Endothelial cell of umbilical vein (primary cell): Measurements from ENCODE around the gene RNF135. TPM values are rescaled to one million over a fixed set of nuclear protein-coding genes. Genes with fewer than 3 reads are reported as not detected.

Experiments used
- BruUV-seq: library from RNA; stranded (reverse); fragments of 400-500 nt; replicated peaks from 2 replicates; lab custom pipeline; 2021; lab: Mats Ljungman, UMichigan
- CTCF ChIA-PET: fragments of 300-600, 350-600 bp; sonication (Branson Sonifier 250); formaldehyde crosslinking; loops from one replicate; lab custom pipeline; 2021; ENCODE audit warnings: antibody characterized with exemption, inconsistent platforms; lab: Charles Lee
- POLR2A ChIA-PET: fragments of 300-600, 350-600 bp; sonication (Branson Sonifier 250); formaldehyde crosslinking; loops from one replicate; lab custom pipeline; 2021; ENCODE audit warnings: antibody characterized with exemption, inconsistent platforms; lab: Charles Lee
- DNase-seq: peaks from one replicate; pipeline ENCODE4 v3.0.0-alpha.2; 2011; ENCODE audit warnings: low read depth, low spot score
- FAIRE-seq: peaks from 2 replicates; lab custom pipeline; 2011; peaks lifted over from hg19 to GRCh38; lab: Jason Lieb, UNC
- H2AFZ ChIP-seq: 2 replicates; pipeline ENCODE4 v1.6.0; 2012; ENCODE audit warnings: low read depth, low read length, control low read depth, inconsistent platforms
- H3K27ac ChIP-seq: 2 replicates; pipeline ENCODE4 v1.5.1; 2011; ENCODE audit warnings: low read depth, mild to moderate bottlenecking, control low read depth, low read length, moderate library complexity; ENCODE audit not compliant: insufficient read depth
- H3K27me3 ChIP-seq, 2 experiments: 2 replicates each; pipeline versions ENCODE4 v1.6.0 to v1.6.1; 2011; ENCODE audit warnings: low read length in 2 of 2, mixed read lengths in 1 of 2; ENCODE audit not compliant: control insufficient read depth in 2 of 2, insufficient read depth in 2 of 2
- H3K36me3 ChIP-seq, 2 experiments: 2 replicates in 1 of 2; 3 replicates in 1 of 2; pipeline ENCODE4 v1.5.1; 2011; ENCODE audit warnings: low read length in 2 of 2, mild to moderate bottlenecking in 1 of 2, moderate library complexity in 1 of 2; ENCODE audit not compliant: control insufficient read depth in 2 of 2, insufficient read depth in 2 of 2; ENCODE audit errors: extremely low read depth in 1 of 2
- H3K4me1 ChIP-seq: 3 replicates; pipeline ENCODE4 v1.5.1; 2011; ENCODE audit warnings: mild to moderate bottlenecking, low read length; ENCODE audit not compliant: control insufficient read depth, insufficient read depth; ENCODE audit errors: extremely low read depth
- H3K4me2 ChIP-seq: 2 replicates; pipeline ENCODE4 v1.6.1; 2011; ENCODE audit warnings: low read length, control low read depth, mixed read lengths; ENCODE audit not compliant: insufficient read depth
- H3K4me3 ChIP-seq, 3 experiments: fragments of 200-600 bp in 1 of 3; sonication (generic), shearing (Covaris generic) in 1 of 3; replicated peaks in 1 of 3; 2 replicates each; pipeline ENCODE4 v1.5.1; 2011 to 2016; ENCODE audit warnings: control low read depth in 3 of 3, low read length in 3 of 3, mild to moderate bottlenecking in 2 of 3, inconsistent platforms in 1 of 3, low read depth in 1 of 3, moderate library complexity in 1 of 3; ENCODE audit not compliant: insufficient read depth in 1 of 3
- H3K79me2 ChIP-seq: 2 replicates; pipeline ENCODE4 v1.6.0; 2012; ENCODE audit warnings: low read length, inconsistent platforms; ENCODE audit not compliant: control insufficient read depth, insufficient read depth
- H3K9ac ChIP-seq: replicated peaks from 2 replicates; pipeline ENCODE3; 2011; ENCODE audit warnings: low read length, control low read depth; ENCODE audit not compliant: insufficient read depth; ENCODE audit errors: extremely low read depth
- H3K9me1 ChIP-seq: replicated peaks from 3 replicates; pipeline ENCODE4 v1.6.0; 2011; ENCODE audit warnings: mild to moderate bottlenecking, low read length; ENCODE audit not compliant: control insufficient read depth, insufficient read depth; ENCODE audit errors: extremely low read depth
- H3K9me3 ChIP-seq: replicated peaks from 2 replicates; pipeline ENCODE4 v1.5.1; 2012; ENCODE audit warnings: low read length, inconsistent platforms; ENCODE audit not compliant: control insufficient read depth, insufficient read depth
- H4K20me1 ChIP-seq: replicated peaks from 2 replicates; pipeline ENCODE3; 2011; ENCODE audit warnings: mild to moderate bottlenecking, low read length; ENCODE audit not compliant: control insufficient read depth, insufficient read depth; ENCODE audit errors: extremely low read depth
- CTCF ChIP-seq, 2 donors: IDR thresholded peaks; 1 replicate in 1 of 2; 2 replicates in 1 of 2; pipeline ENCODE4 v1.5.1; 2011; ENCODE audit warnings: low read length in 2 of 2, mild to moderate bottlenecking in 2 of 2, moderate library complexity in 2 of 2, control low read depth in 1 of 2, inconsistent platforms in 1 of 2, low read depth in 1 of 2; ENCODE audit not compliant: insufficient read depth in 1 of 2; ENCODE audit errors: extremely low read depth in 1 of 2
- EZH2 ChIP-seq: IDR thresholded peaks from 2 replicates; pipeline ENCODE4 v1.6.1; 2012; ENCODE audit warnings: borderline replicate concordance, low read depth, mild to moderate bottlenecking, moderate library complexity, low read length, inconsistent platforms; ENCODE audit not compliant: severe bottlenecking
- JUN ChIP-seq: IDR thresholded peaks from 2 replicates; pipeline ENCODE4 v1.6.1; 2011; ENCODE audit warnings: borderline replicate concordance, low read depth; ENCODE audit not compliant: insufficient read length, insufficient read depth
- MYC ChIP-seq: IDR thresholded peaks from one replicate; pipeline ENCODE4 v1.6.1; 2011; ENCODE audit warnings: mild to moderate bottlenecking, low read depth, low read length
- POLR2A ChIP-seq: IDR thresholded peaks from 2 replicates; pipeline ENCODE4 v1.6.1; 2012; ENCODE audit warnings: low read depth, mild to moderate bottlenecking, control low read depth, low read length
- POLR2AphosphoS5 ChIP-seq: IDR thresholded peaks from 2 replicates; pipeline ENCODE4 v1.6.1; 2012; ENCODE audit warnings: low read depth, mild to moderate bottlenecking, control low read depth, low read length, moderate library complexity; ENCODE audit not compliant: insufficient read depth
- dilution Hi-C: fragments of 300-500 bp; cut with MboI; formaldehyde crosslinking; loops from one replicate; pipeline ENCODE4 v1.15.0; 2019; ENCODE audit warnings: low sequenced_read_pairs; ENCODE audit not compliant: extremely low pct_ligation_motif_present
- intact Hi-C: fragments of 100-400 bp; cut with micrococcal nuclease; formaldehyde crosslinking; loops from one replicate; pipeline ENCODE4 v1.10.0; 2022
- polyA plus RNA-seq, 4 experiments: library from polyadenylated mRNA; depleted of rRNA in 3 of 4; stranded (reverse) in 3 of 4; unstranded in 1 of 4; fragments of >200 nt; gene quantifications; 2 replicates each; pipeline versions ENCODE4 v1.2.1 to v1.2.3, GENCODE V29; 2011 to 2012; ENCODE audit warnings: missing spikeins in 1 of 4
- total RNA-seq: library from RNA; stranded (reverse); gene quantifications from 2 replicates; pipeline ENCODE4 v1.2.3, GENCODE V29; 2021
- TF ChIP-seq, protein P1 (sequence below): IDR thresholded peaks from 2 replicates; pipeline ENCODE4 v1.6.1; 2011; ENCODE audit not compliant: insufficient read depth, insufficient read length

RNF135 gene
- total and polyA plus RNA-seq, 2 donors (not counting 3 experiments of a cell fraction or from before 2014, with no cell fraction given): 11.6 to 12.0 TPM

DNA sequence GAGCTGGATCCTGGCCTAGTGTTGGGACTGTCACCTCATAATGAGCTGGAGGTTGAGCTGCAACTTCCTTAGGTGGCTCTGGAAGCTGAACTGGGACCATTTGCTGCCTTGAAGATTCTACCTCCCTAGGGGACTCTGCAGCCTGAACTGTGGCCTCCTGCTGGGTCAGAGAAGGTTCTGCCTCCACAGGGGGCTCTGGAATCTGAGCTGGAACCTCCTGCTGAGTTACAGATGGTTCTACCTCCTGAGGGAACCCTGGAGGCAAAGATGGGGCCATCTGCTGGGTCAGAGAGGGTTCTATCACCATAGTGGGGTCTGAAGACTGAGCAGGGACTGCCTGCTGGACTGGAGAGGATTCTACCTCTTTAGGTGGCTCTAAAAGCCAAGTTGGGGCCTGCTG, 77.3 kb downstream of the RNF135 start:
- H3K4me1 ChIP-seq: no peaks in the 10 kb centered on the region
- H3K27me3 ChIP-seq: peaks cover 0 to 5% of the 10 kb centered on the region in 2 experiments
- no peak for DNase-seq
- no peaks in the 10 kb centered on the region for H3K9me3 ChIP-seq
- no peaks in the 10 kb centered on the region for H4K20me1 ChIP-seq
- no peaks in the 10 kb centered on the region for H3K9me1 ChIP-seq
- H3K79me2 ChIP-seq: no peaks in the 10 kb centered on the region
- intact Hi-C loops: no loop called here
- CTCF ChIA-PET: no interaction called here
- H3K4me3 ChIP-seq: no peak overlapping the region
- FAIRE-seq: no peak
- TF ChIP-seq, protein P1, sequence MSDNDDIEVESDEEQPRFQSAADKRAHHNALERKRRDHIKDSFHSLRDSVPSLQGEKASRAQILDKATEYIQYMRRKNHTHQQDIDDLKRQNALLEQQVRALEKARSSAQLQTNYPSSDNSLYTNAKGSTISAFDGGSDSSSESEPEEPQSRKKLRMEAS: no peak
- TF ChIP-seq POLR2AphosphoS5 (no peak), POLR2A (no peak), CTCF (IDR thresholded peaks at IDR 0.05; ENCODE audit: extremely low read depth in 1 of 2, insufficient read depth in 1 of 2, low read depth in 1 of 2, low read length in 2 of 2) (no peak), EZH2 (no peak), MYC (no peak), JUN (no peak)
- H3K27ac ChIP-seq: no peak overlapping the region
- no peak overlapping the region for H3K9ac ChIP-seq
- POLR2A ChIA-PET: no interaction called here
- no peak overlapping the region for H3K4me2 ChIP-seq
- BruUV-seq: no TSS peak
- dilution Hi-C loops: no loop called here
- no peaks in the 10 kb centered on the region for H3K36me3 ChIP-seq
- H2AFZ ChIP-seq: no peak overlapping the region
